Fibroblast of villous mesenchyme (primary cell): ENCODE measurements around the gene GPR21. TPM values are rescaled to one million over a fixed set of nuclear protein-coding genes. Genes with fewer than 3 reads are reported as not detected.

Source experiments
- DNase-seq: peaks from one replicate; pipeline ENCODE4 v3.0.0-alpha.2; 2010; ENCODE audit warnings: low read depth
- H3K4me3 ChIP-seq: 2 replicates; pipeline ENCODE4 v1.5.1; 2011; ENCODE audit warnings: low read depth, mild to moderate bottlenecking, low read length
- CTCF ChIP-seq: IDR thresholded peaks from 2 replicates; pipeline ENCODE4 v1.5.1; 2012; ENCODE audit warnings: low read depth, mild to moderate bottlenecking, low read length; ENCODE audit not compliant: insufficient read depth
- total RNA-seq: library from RNA; depleted of rRNA; stranded (reverse); fragments of >200 nt; gene quantifications from 2 replicates; pipeline ENCODE4 v1.2.3, GENCODE V29; 2012

Gene GPR21
- total RNA-seq, result 1.9 and 3.0 TPM in 2 replicates

DNA sequence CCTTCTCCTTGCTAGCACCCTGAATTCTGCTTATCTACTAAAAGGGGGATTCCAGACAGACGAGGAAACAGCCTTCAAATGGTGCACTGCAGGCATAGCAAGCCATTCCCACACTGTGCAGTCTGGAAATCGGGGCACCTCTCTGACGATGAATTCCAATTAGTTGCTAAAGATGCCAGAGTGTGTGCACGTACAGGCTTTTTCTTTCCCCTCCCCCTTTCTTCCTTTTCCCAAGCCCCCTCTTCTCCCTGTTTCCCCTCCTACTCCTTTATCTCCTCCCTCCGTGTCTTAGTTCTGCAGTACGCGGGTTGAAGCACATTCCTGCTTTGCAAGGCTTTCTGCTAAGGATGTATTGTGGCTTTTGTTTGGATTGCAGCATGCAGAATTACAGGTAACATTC lies at the start of gene GPR21:
GPR21 (plus strand) TSS at position 316 of the 400 bp plus-strand sequence. CDS start 900 bp downstream, outside the sequence.
- no peak for DNase-seq
- no peak for TF ChIP-seq CTCF

GRCh38 chr9:122986010-122986409 lies 47.5 kb upstream of the GPR21 start:
- no peak overlapping the region for H3K4me3 ChIP-seq
- no peak for DNase-seq
- no peak for TF ChIP-seq CTCF

More for the DNA sequence above, at the start of gene GPR21:
- H3K4me3 ChIP-seq, result no peak within 1 kb of the TSS

GRCh38 chr9:122988141-122988540 lies 45.3 kb upstream of the GPR21 start:
- no peak for TF ChIP-seq CTCF
- no peak for DNase-seq
- no peak overlapping the region for H3K4me3 ChIP-seq

- DNase-seq, result no peak
- TF ChIP-seq CTCF, result no peak
These were observed 44.4 kb upstream of the GPR21 start for GRCh38 chr9:122988920-122989621.

GRCh38 chr9:122991370-122991830 lies 42.1 kb upstream of the GPR21 start:
- peak; percentile 83 for DNase-seq
- peak; percentile 68 for TF ChIP-seq CTCF
- H3K4me3 ChIP-seq, result no peak overlapping the region

More at GRCh38 chr9:122988920-122989621, 44.4 kb upstream of the GPR21 start:
- no peak overlapping the region for H3K4me3 ChIP-seq

DNA sequence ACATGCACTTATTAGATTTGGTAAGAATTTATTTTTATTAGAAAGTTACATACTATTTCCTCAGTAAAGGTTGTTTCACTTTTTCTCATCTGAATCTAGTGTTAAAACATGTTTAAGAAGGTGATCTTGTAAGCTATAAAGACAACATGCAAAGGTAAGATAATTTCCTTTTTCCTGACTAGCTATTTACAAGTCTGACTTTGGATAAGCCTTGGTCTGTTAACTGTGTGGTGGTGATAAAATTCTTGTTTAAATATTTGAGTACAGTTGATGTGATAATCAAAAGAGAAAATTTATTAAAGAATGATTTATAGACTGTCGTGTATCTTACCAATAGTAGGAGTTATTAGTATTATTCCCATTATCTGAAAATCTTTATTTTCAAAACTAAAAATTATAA lies 36.9 kb upstream of the GPR21 start:
- no peak for TF ChIP-seq CTCF

GRCh38 chr9:122998448-122998847 lies 35.0 kb upstream of the GPR21 start:
- no peak for DNase-seq
- no peak for TF ChIP-seq CTCF
- H3K4me3 ChIP-seq, result no peak overlapping the region

More for the DNA sequence above, 36.9 kb upstream of the GPR21 start:
- no peak overlapping the region for H3K4me3 ChIP-seq
- no peak for DNase-seq
